PFSK-1 (cell line): Measurements from ENCODE around the gene PPFIBP2.

Experiments
- FOXP2 ChIP-seq: optimal IDR thresholded peaks from 2 replicates; pipeline ENCODE3; 2011; ENCODE audit warnings: borderline replicate concordance, control low read depth, inconsistent platforms; ENCODE audit not compliant: insufficient read depth; ENCODE audit errors: extremely low read length, extremely low read depth
- POLR2AphosphoS5 ChIP-seq: IDR thresholded peaks from 2 replicates; pipeline ENCODE4 v1.6.1; 2012; ENCODE audit warnings: low read depth, mild to moderate bottlenecking, control low read depth, low read length, moderate library complexity
- SIN3A ChIP-seq: IDR thresholded peaks from 2 replicates; pipeline ENCODE4 v1.6.1; 2012; ENCODE audit warnings: mild to moderate bottlenecking, low read length, moderate library complexity, borderline replicate concordance; ENCODE audit not compliant: insufficient read depth
- TAF1 ChIP-seq: IDR thresholded peaks from 2 replicates; pipeline ENCODE4 v1.6.1; 2012; ENCODE audit warnings: low read length, control low read depth, borderline replicate concordance; ENCODE audit not compliant: insufficient read depth
- TF ChIP-seq, protein P1 (sequence below), 2 experiments: IDR thresholded peaks; 2 replicates each; pipeline versions ENCODE4 v1.6.1 to v1.8.0; 2011 to 2012; ENCODE audit warnings: low read depth in 2 of 2, low read length in 2 of 2, control low read depth in 1 of 2, inconsistent platforms in 1 of 2, mild to moderate bottlenecking in 1 of 2, moderate library complexity in 1 of 2; ENCODE audit not compliant: insufficient read depth in 1 of 2

PPFIBP2 gene

DNA sequence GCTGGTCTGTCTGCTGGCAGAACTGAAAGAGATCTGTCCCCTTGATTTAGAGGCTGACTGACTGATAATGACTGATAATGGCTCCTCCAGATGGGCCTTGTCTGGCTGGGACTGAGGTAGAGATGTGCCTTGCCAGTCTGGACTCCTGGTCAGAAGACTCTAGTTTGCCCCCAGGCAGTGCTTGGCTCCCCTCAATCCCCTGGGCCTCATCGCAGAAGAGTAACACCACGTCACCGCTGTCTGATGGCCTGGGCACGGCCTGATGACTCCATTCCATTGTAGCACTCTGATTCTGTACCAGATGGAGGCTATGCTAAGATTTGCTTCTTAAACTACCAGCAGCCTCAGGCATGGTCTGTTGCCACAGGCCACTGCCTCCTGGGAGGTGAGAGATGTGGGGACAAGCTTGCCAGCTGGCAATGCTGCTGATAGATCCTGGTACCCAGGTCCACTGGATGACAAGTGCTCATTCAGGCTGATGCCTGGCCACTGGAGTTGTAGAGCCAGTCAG, 140.5 kb downstream of the PPFIBP2 start:
- TF ChIP-seq FOXP2, result no peak
- TF ChIP-seq, protein P1, sequence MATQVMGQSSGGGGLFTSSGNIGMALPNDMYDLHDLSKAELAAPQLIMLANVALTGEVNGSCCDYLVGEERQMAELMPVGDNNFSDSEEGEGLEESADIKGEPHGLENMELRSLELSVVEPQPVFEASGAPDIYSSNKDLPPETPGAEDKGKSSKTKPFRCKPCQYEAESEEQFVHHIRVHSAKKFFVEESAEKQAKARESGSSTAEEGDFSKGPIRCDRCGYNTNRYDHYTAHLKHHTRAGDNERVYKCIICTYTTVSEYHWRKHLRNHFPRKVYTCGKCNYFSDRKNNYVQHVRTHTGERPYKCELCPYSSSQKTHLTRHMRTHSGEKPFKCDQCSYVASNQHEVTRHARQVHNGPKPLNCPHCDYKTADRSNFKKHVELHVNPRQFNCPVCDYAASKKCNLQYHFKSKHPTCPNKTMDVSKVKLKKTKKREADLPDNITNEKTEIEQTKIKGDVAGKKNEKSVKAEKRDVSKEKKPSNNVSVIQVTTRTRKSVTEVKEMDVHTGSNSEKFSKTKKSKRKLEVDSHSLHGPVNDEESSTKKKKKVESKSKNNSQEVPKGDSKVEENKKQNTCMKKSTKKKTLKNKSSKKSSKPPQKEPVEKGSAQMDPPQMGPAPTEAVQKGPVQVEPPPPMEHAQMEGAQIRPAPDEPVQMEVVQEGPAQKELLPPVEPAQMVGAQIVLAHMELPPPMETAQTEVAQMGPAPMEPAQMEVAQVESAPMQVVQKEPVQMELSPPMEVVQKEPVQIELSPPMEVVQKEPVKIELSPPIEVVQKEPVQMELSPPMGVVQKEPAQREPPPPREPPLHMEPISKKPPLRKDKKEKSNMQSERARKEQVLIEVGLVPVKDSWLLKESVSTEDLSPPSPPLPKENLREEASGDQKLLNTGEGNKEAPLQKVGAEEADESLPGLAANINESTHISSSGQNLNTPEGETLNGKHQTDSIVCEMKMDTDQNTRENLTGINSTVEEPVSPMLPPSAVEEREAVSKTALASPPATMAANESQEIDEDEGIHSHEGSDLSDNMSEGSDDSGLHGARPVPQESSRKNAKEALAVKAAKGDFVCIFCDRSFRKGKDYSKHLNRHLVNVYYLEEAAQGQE (IDR thresholded peaks at IDR 0.05; ENCODE audit: insufficient read depth in 1 of 2, low read depth in 2 of 2, low read length in 2 of 2), result no peak
- no peak for TF ChIP-seq POLR2AphosphoS5
- no peak for TF ChIP-seq TAF1
- no peak for TF ChIP-seq SIN3A

GRCh38 chr11:7655253-7656217, 141.7 kb downstream of the PPFIBP2 start:
- TF ChIP-seq FOXP2 (no peak), SIN3A (no peak), POLR2AphosphoS5 (no peak), TAF1 (no peak)
- TF ChIP-seq, protein P1 (IDR thresholded peaks at IDR 0.05; ENCODE audit: insufficient read depth in 1 of 2, low read depth in 2 of 2, low read length in 2 of 2), result no peak

DNA sequence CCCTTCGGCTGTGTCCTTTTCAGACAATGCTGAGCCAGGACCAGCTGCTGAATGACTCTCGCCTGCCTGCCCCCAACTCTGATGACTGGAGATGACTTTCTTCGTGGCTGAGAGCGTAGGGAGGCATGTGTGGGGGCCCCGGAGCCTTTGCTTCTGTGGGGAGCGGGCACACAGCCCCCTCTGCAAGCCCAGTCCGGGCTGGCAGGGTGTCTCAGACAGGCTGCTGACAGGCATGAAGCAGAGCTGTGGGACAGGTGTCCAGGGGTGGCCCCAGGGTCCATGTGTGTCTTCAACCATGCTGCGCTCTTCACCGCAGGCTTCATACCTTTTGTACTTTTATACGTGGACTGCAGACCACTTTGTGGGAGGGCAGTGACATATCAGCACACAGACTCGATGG, 142.9 kb downstream of the PPFIBP2 start:
- no peak for TF ChIP-seq FOXP2
- TF ChIP-seq SIN3A, result no peak

GRCh38 chr11:7657306-7658025, 143.7 kb downstream of the PPFIBP2 start:
- TF ChIP-seq SIN3A, result no peak
- no peak for TF ChIP-seq TAF1
- no peak for TF ChIP-seq FOXP2
- no peak for TF ChIP-seq POLR2AphosphoS5
- TF ChIP-seq, protein P1 (IDR thresholded peaks at IDR 0.05; ENCODE audit: insufficient read depth in 1 of 2, low read depth in 2 of 2, low read length in 2 of 2), result no peak

DNA sequence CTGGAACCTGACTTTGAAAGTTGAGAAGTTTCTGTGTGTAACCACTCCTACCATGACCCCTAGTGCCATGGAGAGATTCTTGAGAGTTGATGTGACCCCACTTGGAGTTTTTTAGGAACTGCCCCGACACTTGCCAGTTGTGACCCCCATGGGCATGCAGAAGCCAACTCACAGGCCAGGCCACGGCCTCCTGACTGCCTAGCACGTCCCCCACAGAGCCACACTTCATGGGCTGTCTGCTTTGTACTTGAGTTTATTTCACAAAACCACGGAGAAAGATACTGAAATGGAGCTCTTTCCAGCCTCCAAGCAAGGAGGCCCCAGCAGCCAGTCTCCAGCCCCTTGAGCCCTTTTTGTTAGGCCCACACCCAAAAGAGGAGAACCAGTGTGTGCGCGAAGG, 151.1 kb downstream of the PPFIBP2 start:
- no peak for TF ChIP-seq TAF1
- no peak for TF ChIP-seq POLR2AphosphoS5
- no peak for TF ChIP-seq FOXP2
- TF ChIP-seq, protein P1 (IDR thresholded peaks at IDR 0.05; ENCODE audit: insufficient read depth in 1 of 2, low read depth in 2 of 2, low read length in 2 of 2), result no peak
- TF ChIP-seq SIN3A, result no peak
